Measurements from ENCODE around the gene ACP6.

DNA sequence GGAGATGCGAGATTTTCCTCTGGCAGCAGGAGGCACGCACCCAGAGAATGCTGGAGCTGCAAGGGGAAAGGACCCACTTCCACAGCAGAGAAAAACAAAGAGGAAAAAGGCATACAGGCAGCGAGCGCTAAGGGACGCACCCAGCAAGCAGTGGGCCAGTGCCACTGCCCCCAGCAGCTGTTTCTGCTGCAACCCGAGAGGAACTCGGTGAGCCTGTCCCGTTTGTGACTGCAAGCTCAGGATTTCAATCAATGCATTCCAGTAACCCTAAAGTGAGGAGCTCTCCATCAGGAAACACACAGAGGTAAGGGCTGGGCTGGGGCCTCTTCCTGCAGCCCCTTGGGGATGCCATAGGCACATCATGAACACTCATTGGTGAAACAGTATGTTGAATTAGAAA, 58.7 kb downstream of the ACP6 start:
- TF ChIP-seq CTCF (IDR thresholded peaks at IDR 0.05) (no peak), POLR2AphosphoS5 (IDR thresholded peaks at IDR 0.05) (no peak), POLR2A (IDR thresholded peaks at IDR 0.05) (no peak)
